AG04450 (cell line): ENCODE results near the gene TAF1C. TPM values are rescaled to one million over a fixed set of nuclear protein-coding genes. Genes with fewer than 3 reads are reported as not detected.

Experiments
- CTCF ChIA-PET: fragments of 300-600, 350-600 bp; formaldehyde crosslinking; extraction: SDS; loops from one replicate; lab custom pipeline; 2022; ENCODE audit warnings: antibody characterized with exemption, inconsistent platforms; lab: Charles Lee
- POLR2A ChIA-PET: fragments of 350-600 bp; formaldehyde crosslinking; extraction: SDS; loops from one replicate; lab custom pipeline; 2021; ENCODE audit warnings: antibody characterized with exemption, inconsistent platforms; lab: Yijun Ruan, JAX
- DNase-seq: peaks from one replicate; pipeline ENCODE4 v3.0.0-alpha.2; 2011; ENCODE audit warnings: low read depth, low spot score
- H3K27ac ChIP-seq: one replicate; pipeline ENCODE4 v1.5.1; 2012; ENCODE audit warnings: low read depth, low read length, control low read depth
- H3K27me3 ChIP-seq: one replicate; pipeline ENCODE4 v1.6.0; 2012; ENCODE audit warnings: low read length; ENCODE audit not compliant: control insufficient read depth, insufficient read depth
- H3K4me3 ChIP-seq: 2 replicates; pipeline ENCODE4 v1.5.1; 2011; ENCODE audit warnings: mild to moderate bottlenecking, low read depth, low read length, control low read depth
- H3K9me3 ChIP-seq: 2 replicates; pipeline ENCODE4 v1.5.1; 2012; ENCODE audit warnings: low read length; ENCODE audit not compliant: control insufficient read depth, insufficient read depth
- polyA plus RNA-seq: library from polyadenylated mRNA; depleted of rRNA; stranded (reverse); fragments of >200 nt; gene quantifications from 2 replicates; pipeline ENCODE4 v1.2.3, GENCODE V29; 2011
- TF ChIP-seq, protein P1 (sequence below): IDR thresholded peaks from 2 replicates; pipeline ENCODE4 v1.5.1; 2011; ENCODE audit warnings: low read depth, low read length, control low read depth, inconsistent platforms

TAF1C gene
- polyA plus RNA-seq, 1 experiment, result 14.2 TPM

DNA sequence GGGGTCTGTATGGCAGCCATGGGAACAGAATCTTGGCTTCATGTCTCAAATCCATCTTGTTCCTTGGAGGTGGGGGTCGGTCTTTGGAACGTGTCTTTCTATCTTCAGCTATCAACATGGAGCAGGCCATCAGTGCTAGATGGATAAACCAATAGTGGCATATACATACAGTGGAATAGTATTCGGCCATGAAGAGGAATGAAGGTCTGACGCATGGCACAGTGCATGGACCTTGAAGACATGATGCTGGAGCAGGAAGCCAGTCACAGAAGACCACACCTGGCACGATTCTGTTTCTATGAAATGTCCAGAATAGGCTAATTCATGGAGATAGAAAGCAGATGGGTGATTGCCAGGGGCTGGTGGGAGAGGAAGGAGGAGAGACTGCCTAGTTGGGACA is 45.2 kb upstream of the TAF1C start:
- Histone ChIP-seq H3K27ac (no peak overlapping the region), H3K9me3 (no peaks in the 10 kb centered on the region; the same call in 1 of the 2 replicates), H3K27me3 (peaks cover 9% of the 10 kb centered on the region), H3K4me3 (no peak overlapping the region)
- ChIA-PET POLR2A (interaction anchor here (0.7 kb wide), 1 partner anchor 14 kb away, joined by 5 read pairs; no protein-coding TSS in a partner anchor), CTCF (no interaction called here)
- TF ChIP-seq, protein P1, sequence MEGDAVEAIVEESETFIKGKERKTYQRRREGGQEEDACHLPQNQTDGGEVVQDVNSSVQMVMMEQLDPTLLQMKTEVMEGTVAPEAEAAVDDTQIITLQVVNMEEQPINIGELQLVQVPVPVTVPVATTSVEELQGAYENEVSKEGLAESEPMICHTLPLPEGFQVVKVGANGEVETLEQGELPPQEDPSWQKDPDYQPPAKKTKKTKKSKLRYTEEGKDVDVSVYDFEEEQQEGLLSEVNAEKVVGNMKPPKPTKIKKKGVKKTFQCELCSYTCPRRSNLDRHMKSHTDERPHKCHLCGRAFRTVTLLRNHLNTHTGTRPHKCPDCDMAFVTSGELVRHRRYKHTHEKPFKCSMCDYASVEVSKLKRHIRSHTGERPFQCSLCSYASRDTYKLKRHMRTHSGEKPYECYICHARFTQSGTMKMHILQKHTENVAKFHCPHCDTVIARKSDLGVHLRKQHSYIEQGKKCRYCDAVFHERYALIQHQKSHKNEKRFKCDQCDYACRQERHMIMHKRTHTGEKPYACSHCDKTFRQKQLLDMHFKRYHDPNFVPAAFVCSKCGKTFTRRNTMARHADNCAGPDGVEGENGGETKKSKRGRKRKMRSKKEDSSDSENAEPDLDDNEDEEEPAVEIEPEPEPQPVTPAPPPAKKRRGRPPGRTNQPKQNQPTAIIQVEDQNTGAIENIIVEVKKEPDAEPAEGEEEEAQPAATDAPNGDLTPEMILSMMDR, result no peak
- no peak for DNase-seq

DNA sequence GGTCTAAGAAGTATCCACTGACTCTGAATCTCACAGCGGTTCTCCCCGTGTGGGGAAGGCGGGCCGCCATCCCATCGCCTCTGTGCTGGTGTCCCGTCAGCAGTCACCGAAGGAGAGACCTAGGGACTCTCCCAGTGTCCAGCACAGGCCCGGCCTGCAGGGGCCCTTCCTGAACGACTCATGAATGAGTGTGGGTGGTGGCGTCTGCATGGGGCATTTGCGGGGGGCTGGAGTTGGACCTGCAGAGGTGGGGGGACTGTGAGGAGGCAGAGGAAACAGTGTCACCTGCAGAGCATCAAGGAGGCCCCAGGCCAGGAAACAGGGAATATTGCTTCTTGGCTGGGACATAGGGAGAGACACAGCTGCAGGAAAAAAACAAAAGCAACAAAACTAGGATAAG is 42.6 kb upstream of the TAF1C start:
- Histone ChIP-seq H3K27me3 (peaks cover 2% of the 10 kb centered on the region), H3K27ac (no peak overlapping the region), H3K9me3 (no peaks in the 10 kb centered on the region; the same call in 1 of the 2 replicates), H3K4me3 (no peak overlapping the region)
- TF ChIP-seq, protein P1, result no peak
- DNase-seq, result no peak
- POLR2A ChIA-PET, result interaction anchor here (0.6 kb wide), 1 partner anchor 25 kb away, joined by 3 read pairs; no protein-coding TSS in a partner anchor
- CTCF ChIA-PET, result interaction anchor here (2.8 kb wide), 1 partner anchor 42 kb away, joined by 13 read pairs; the partner anchor contains the start of gene TAF1C

DNA sequence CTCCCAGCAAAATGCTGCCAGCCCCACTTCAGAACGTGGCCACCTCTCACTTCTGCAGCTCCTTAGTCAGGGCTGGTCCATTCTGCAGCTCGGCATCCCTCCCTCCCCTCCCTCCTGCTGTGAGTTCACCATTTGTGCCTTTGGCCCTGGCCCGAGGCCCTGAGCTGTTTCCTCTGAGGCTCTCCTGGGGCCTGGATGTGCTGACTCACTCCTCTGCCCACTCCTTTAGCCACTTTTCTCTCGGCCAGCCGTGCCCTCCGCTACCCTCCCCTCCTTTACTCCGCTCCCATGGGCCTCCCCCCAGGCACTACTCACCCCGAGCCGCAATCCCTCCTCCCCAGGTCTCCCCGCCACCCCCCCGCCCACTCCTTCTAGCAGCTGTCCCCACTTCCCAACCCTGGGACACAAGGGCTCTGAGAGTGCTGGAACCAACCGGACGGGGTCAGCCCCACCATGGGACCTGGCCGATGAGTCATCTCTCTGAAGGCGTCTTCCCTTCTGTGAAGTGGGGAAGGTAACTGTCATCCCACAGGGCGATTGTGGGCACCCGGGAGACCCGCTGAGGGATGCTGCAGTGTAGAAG is 41.5 kb upstream of the TAF1C start:
- H3K27ac ChIP-seq, result peak overlapping the region; percentile 47
- H3K9me3 ChIP-seq, result no peaks in the 10 kb centered on the region; the same call in 1 of the 2 replicates
- peaks cover 2% of the 10 kb centered on the region for H3K27me3 ChIP-seq
- ChIA-PET CTCF (interaction anchor here (0.6 to 2.8 kb wide), 4 partner anchors 41 to 742 kb away, joined by 3 to 13 read pairs (median 4); partner anchors contain the start of gene TAF1C), POLR2A (interaction anchor here (0.6 kb wide), 1 partner anchor 32 kb away, joined by 4 read pairs; no protein-coding TSS in a partner anchor)
- H3K4me3 ChIP-seq, result no peak overlapping the region
- TF ChIP-seq, protein P1, result no peak
- DNase-seq, result peak; percentile 66

DNA sequence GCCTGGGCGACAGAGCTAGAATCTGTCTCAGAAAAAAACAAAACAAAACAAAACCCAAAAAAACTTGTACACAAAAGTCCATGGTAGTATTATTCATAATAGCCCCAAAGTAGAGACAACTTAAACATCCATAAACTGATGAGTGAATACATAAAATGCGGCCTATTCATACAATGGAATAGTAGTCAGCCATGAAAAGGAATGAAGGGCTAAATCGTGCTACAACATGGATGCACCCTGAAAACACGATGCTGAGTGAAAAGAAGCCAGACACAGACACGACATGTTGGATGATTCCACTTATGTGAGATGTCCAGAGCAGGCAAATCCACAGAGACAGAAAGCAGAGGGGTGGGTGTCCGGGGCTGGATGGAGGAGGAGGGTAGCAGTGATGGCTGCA is 40.7 kb upstream of the TAF1C start:
- ChIA-PET CTCF (interaction anchor here (1.0 to 2.8 kb wide), 4 partner anchors 40 to 257 kb away, joined by 3 to 13 read pairs (median 3); partner anchors contain the start of gene TAF1C), POLR2A (interaction anchor here (0.6 kb wide), 1 partner anchor 33 kb away, joined by 4 read pairs; no protein-coding TSS in a partner anchor)
- H3K9me3 ChIP-seq, result no peaks in the 10 kb centered on the region; the same call in 1 of the 2 replicates
- H3K27ac ChIP-seq, result no peak overlapping the region
- H3K4me3 ChIP-seq, result no peak overlapping the region
- peaks cover 4% of the 10 kb centered on the region for H3K27me3 ChIP-seq
- DNase-seq, result no peak
- TF ChIP-seq, protein P1, result no peak

DNA sequence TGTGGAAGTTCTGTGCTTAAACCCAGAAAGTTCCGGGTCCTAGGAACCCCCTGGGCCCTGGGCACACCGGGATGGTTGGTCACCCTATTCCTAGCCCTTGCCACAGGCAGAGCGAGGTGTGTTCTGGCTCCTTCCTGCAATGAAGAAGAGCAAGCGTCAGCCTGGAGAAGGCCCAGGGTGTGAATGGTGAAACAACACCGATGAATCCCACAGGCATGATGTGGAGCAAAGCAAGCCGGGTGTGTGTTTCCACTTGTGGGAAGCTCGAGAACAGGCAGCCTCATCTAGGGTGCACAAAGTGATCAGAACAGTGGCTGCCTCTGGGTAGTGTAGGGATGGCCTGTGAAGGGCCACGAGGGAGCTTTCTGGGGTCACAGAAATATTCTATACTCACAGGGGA is 39.2 kb upstream of the TAF1C start:
- peaks cover 4% of the 10 kb centered on the region for H3K27me3 ChIP-seq
- CTCF ChIA-PET, result interaction anchor here (0.5 to 1.7 kb wide), 3 partner anchors 39 to 258 kb away, joined by 3 to 6 read pairs (median 4); no protein-coding TSS in a partner anchor
- POLR2A ChIA-PET, result no interaction called here
- TF ChIP-seq, protein P1, result no peak
- no peak overlapping the region for H3K4me3 ChIP-seq
- H3K27ac ChIP-seq, result no peak overlapping the region
- no peaks in the 10 kb centered on the region; the same call in 1 of the 2 replicates for H3K9me3 ChIP-seq
- DNase-seq, result no peak
